GM10266 (cell line): Measurements from ENCODE around the gene NECTIN1.

Experiments
- DNase-seq: peaks from one replicate; pipeline ENCODE4 v3.0.0; 2012; ENCODE audit errors: extremely low spot score
- CTCF ChIP-seq: IDR thresholded peaks from 2 replicates; pipeline ENCODE4 v1.5.1; 2012; ENCODE audit warnings: mild to moderate bottlenecking, low read depth; ENCODE audit not compliant: control insufficient read depth, insufficient read depth; ENCODE audit errors: missing control alignments

Gene NECTIN1

GRCh38 chr11:119671051-119671450, 57.9 kb downstream of the NECTIN1 start:
- no peak for DNase-seq
- no peak for TF ChIP-seq CTCF

- no peak for TF ChIP-seq CTCF
- no peak for DNase-seq
Measured at GRCh38 chr11:119669487-119669886, 59.5 kb downstream of the NECTIN1 start.

GRCh38 chr11:119668676-119669075, 60.3 kb downstream of the NECTIN1 start:
- no peak for DNase-seq
- no peak for TF ChIP-seq CTCF

GRCh38 chr11:119666463-119667131, 62.4 kb downstream of the NECTIN1 start:
- peak; percentile 93 for TF ChIP-seq CTCF
- DNase-seq: peak; percentile 87

- no peak for DNase-seq
- TF ChIP-seq CTCF: no peak
Measured at GRCh38 chr11:119666061-119666460, 62.9 kb downstream of the NECTIN1 start.

GRCh38 chr11:119664701-119665420, 64.1 kb downstream of the NECTIN1 start:
- no peak for TF ChIP-seq CTCF
- DNase-seq: no peak

- DNase-seq: no peak
- TF ChIP-seq CTCF: no peak
Measured at GRCh38 chr11:119664063-119664572, 64.9 kb downstream of the NECTIN1 start.
